ENCODE data around the gene BBOF1. TPM values are rescaled to one million over a fixed set of nuclear protein-coding genes. Genes with fewer than 3 reads are reported as not detected.
"Not testable (repeated sequence)": the region's sequence is repeated elsewhere in the genome, so short reads cannot be mapped to it uniquely, and the experiment has no call there.

Gene BBOF1
- total RNA-seq, 1 experiment from 2014 or later: 4.0 TPM

GRCh38 chr14:73998726-73999125 lies 20.4 kb upstream of the BBOF1 start:
- Histone ChIP-seq H2AFZ (ENCODE audit: low read depth, low read length, poor library complexity, severe bottlenecking) (no peak overlapping the region), H3K79me2 (ENCODE audit: insufficient read depth, low read length) (no peaks in the 10 kb centered on the region), H4K20me1 (ENCODE audit: insufficient read depth) (no peaks in the 10 kb centered on the region), H3K4me1 (ENCODE audit: control insufficient read depth in 1 of 2, insufficient read depth in 2 of 2, low read length in 2 of 2) (no peaks in the 10 kb centered on the region), H3K36me3 (ENCODE audit: control insufficient read depth in 1 of 2, insufficient read depth in 2 of 2, low read length in 2 of 2) (peaks cover 0 to 4% of the 10 kb centered on the region in 2 experiments; a peak in 1 of 4 replicates), H3K27ac (ENCODE audit: low read depth, low read length) (no peak overlapping the region), H3K9me2 (ENCODE audit: insufficient read depth) (no peaks in the 10 kb centered on the region), H3K9me3 (ENCODE audit: control insufficient read depth in 1 of 2, insufficient read depth in 1 of 2, low read depth in 1 of 2, low read length in 2 of 2) (no peaks in the 10 kb centered on the region), H3K4me3 (replicated peaks in 1 of 2; ENCODE audit: low read depth in 1 of 2, low read length in 2 of 2) (no peak overlapping the region), H3K4me2 (ENCODE audit: low read length) (no peak overlapping the region), H3K27me3 (ENCODE audit: insufficient read depth, low read length) (no peaks in the 10 kb centered on the region), H3K9ac (ENCODE audit: low read length) (no peak overlapping the region)
- ChIA-PET RAD21 (ENCODE audit: low non-redundant PET in 1 of 2, low total read pairs in 2 of 2, uncharacterized antibody in 2 of 2, unreplicated experiment in 2 of 2) (no interaction called here), POLR2A (no interaction called here), CTCF (no interaction called here)
- no TSS peak for BruUV-seq (replicated peaks)
- intact Hi-C loops (cut with micrococcal nuclease): no loop called here
- TF ChIP-seq SP1 (IDR thresholded peaks at IDR 0.05; ENCODE audit: low read depth) (no peak), CTCF (IDR thresholded peaks at IDR 0.05 in 2 of 3, conservative IDR thresholded peaks at IDR 0.05 in 1 of 3; ENCODE audit: borderline replicate concordance in 1 of 3, insufficient read depth in 1 of 3, low read depth in 2 of 3, low read length in 2 of 3) (no peak), ZNF274 (IDR thresholded peaks at IDR 0.05; ENCODE audit: low read depth, low read length) (no peak), REST (IDR thresholded peaks at IDR 0.05; ENCODE audit: low read depth) (no peak), SRF (IDR thresholded peaks at IDR 0.05; ENCODE audit: low read depth) (no peak), YY1 (IDR thresholded peaks at IDR 0.05; ENCODE audit: extremely low read depth, insufficient replicate concordance, low read depth, low read length) (no peak)
- ATAC-seq (no peak), DNase-seq (ENCODE audit: low read depth, low spot score) (no peak)

GRCh38 chr14:74005664-74006063 lies 13.5 kb upstream of the BBOF1 start:
- H3K9me3 ChIP-seq (ENCODE audit: control insufficient read depth in 1 of 2, insufficient read depth in 1 of 2, low read depth in 1 of 2, low read length in 2 of 2); BruUV-seq (replicated peaks); H3K4me2 ChIP-seq (ENCODE audit: low read length); ATAC-seq; RAD21 ChIA-PET (ENCODE audit: low non-redundant PET in 1 of 2, low total read pairs in 2 of 2, uncharacterized antibody in 2 of 2, unreplicated experiment in 2 of 2); H4K20me1 ChIP-seq (ENCODE audit: insufficient read depth); H3K27ac ChIP-seq (ENCODE audit: low read depth, low read length); H3K9me2 ChIP-seq (ENCODE audit: insufficient read depth); H2AFZ ChIP-seq (ENCODE audit: low read depth, low read length, poor library complexity, severe bottlenecking); POLR2A ChIA-PET; H3K36me3 ChIP-seq (ENCODE audit: control insufficient read depth in 1 of 2, insufficient read depth in 2 of 2, low read length in 2 of 2); H3K4me3 ChIP-seq (replicated peaks in 1 of 2; ENCODE audit: low read depth in 1 of 2, low read length in 2 of 2); H3K4me1 ChIP-seq (ENCODE audit: control insufficient read depth in 1 of 2, insufficient read depth in 2 of 2, low read length in 2 of 2); H3K79me2 ChIP-seq (ENCODE audit: insufficient read depth, low read length); H3K27me3 ChIP-seq (ENCODE audit: insufficient read depth, low read length); CTCF ChIA-PET; intact Hi-C loops (cut with micrococcal nuclease); H3K9ac ChIP-seq (ENCODE audit: low read length); DNase-seq (ENCODE audit: low read depth, low spot score): not testable (repeated sequence)
